Liver (tissue), 9 donors: ENCODE measurements around the gene PHF2. TPM values are rescaled to one million over a fixed set of nuclear protein-coding genes. Genes with fewer than 3 reads are reported as not detected.

Experiments used
- DNase-seq: peaks from one replicate; pipeline ENCODE4 v3.0.0-alpha.2; 2017; ENCODE audit warnings: low spot score
- H3K27ac ChIP-seq, 2 donors: one replicate each; pipeline ENCODE4 v1.7.0; 2013; ENCODE audit warnings: inconsistent platforms in 2 of 2, low read length in 2 of 2, control low read depth in 1 of 2, low read depth in 1 of 2, mild to moderate bottlenecking in 1 of 2
- H3K27me3 ChIP-seq, 4 donors: one replicate each; pipeline versions ENCODE4 v1.6.1 to v1.7.0; 2013; ENCODE audit warnings: low read length in 3 of 4, inconsistent platforms in 1 of 4, mild to moderate bottlenecking in 1 of 4, moderate library complexity in 1 of 4; ENCODE audit not compliant: control insufficient read depth in 4 of 4, insufficient read depth in 4 of 4
- H3K36me3 ChIP-seq, 4 donors: one replicate each; pipeline versions ENCODE4 v1.6.1 to v1.7.0; 2013; ENCODE audit warnings: low read length in 3 of 4, mild to moderate bottlenecking in 3 of 4, low read depth in 1 of 4, moderate library complexity in 1 of 4; ENCODE audit not compliant: control insufficient read depth in 4 of 4, insufficient read depth in 3 of 4
- H3K4me1 ChIP-seq, 4 donors: one replicate each; pipeline versions ENCODE4 v1.6.1 to v1.7.0; 2013; ENCODE audit warnings: low read length in 3 of 4, mild to moderate bottlenecking in 3 of 4, moderate library complexity in 1 of 4; ENCODE audit not compliant: control insufficient read depth in 4 of 4, insufficient read depth in 4 of 4
- H3K4me3 ChIP-seq, 3 donors: one replicate each; pipeline versions ENCODE4 v1.6.1 to v1.7.0; 2013; ENCODE audit warnings: low read length in 3 of 3, control low read depth in 1 of 3, low read depth in 1 of 3, mild to moderate bottlenecking in 1 of 3
- H3K9ac ChIP-seq, 2 donors: one replicate each; pipeline ENCODE4 v1.7.0; 2013; ENCODE audit warnings: low read length in 2 of 2, mild to moderate bottlenecking in 2 of 2, moderate library complexity in 2 of 2, control low read depth in 1 of 2, low read depth in 1 of 2
- H3K9me3 ChIP-seq, 4 donors: one replicate each; pipeline versions ENCODE4 v1.6.1 to v1.7.0; 2013; ENCODE audit warnings: low read length in 3 of 4; ENCODE audit not compliant: control insufficient read depth in 4 of 4
- ATF3 ChIP-seq: IDR thresholded peaks from 2 replicates; pipeline ENCODE4 v1.6.1; 2016; ENCODE audit warnings: antibody characterized with exemption
- CTCF ChIP-seq: fragments of 150-350 bp; IDR thresholded peaks from 2 replicates; pipeline ENCODE4 v1.5.1; 2017; ENCODE audit warnings: improper control_type of control experiment, low read depth, low read length; ENCODE audit not compliant: missing input control
- EGR1 ChIP-seq, 2 donors: IDR thresholded peaks; 2 replicates each; pipeline ENCODE4 v1.6.1; 2016 to 2018; ENCODE audit warnings: antibody characterized with exemption in 2 of 2, low read depth in 2 of 2
- FOXA1 ChIP-seq: IDR thresholded peaks from 2 replicates; pipeline ENCODE4 v1.6.1; 2016; ENCODE audit warnings: antibody characterized with exemption
- FOXA2 ChIP-seq: IDR thresholded peaks from 2 replicates; pipeline ENCODE4 v1.6.1; 2016; ENCODE audit warnings: antibody characterized with exemption
- HNF4A ChIP-seq, 2 donors: conservative IDR thresholded peaks; 2 replicates each; pipeline ENCODE4 v1.6.1; 2016; ENCODE audit warnings: antibody characterized with exemption in 2 of 2, mild to moderate bottlenecking in 2 of 2
- HNF4G ChIP-seq: IDR thresholded peaks from 2 replicates; pipeline ENCODE4 v1.6.1; 2016; ENCODE audit warnings: antibody characterized with exemption
- JUND ChIP-seq, 2 donors: IDR thresholded peaks; 2 replicates each; pipeline ENCODE4 v1.6.1; 2016; ENCODE audit warnings: antibody characterized with exemption in 2 of 2
- MAX ChIP-seq: IDR thresholded peaks from 2 replicates; pipeline ENCODE4 v1.6.1; 2016; ENCODE audit warnings: antibody characterized with exemption
- RAD21 ChIP-seq, 2 donors: IDR thresholded peaks; 2 replicates each; pipeline ENCODE4 v1.6.1; 2016; ENCODE audit warnings: antibody characterized with exemption in 2 of 2, mild to moderate bottlenecking in 2 of 2
- REST ChIP-seq: IDR thresholded peaks from 2 replicates; pipeline ENCODE4 v1.6.1; 2016; ENCODE audit warnings: antibody characterized with exemption, mild to moderate bottlenecking
- RXRA ChIP-seq, 2 donors: IDR thresholded peaks; 2 replicates each; pipeline ENCODE4 v1.6.1; 2017 to 2018; ENCODE audit warnings: antibody characterized with exemption in 2 of 2, mild to moderate bottlenecking in 1 of 2
- SP1 ChIP-seq: IDR thresholded peaks from 2 replicates; pipeline ENCODE4 v1.6.1; 2018; ENCODE audit warnings: antibody characterized with exemption, mild to moderate bottlenecking
- TAF1 ChIP-seq: conservative IDR thresholded peaks from 2 replicates; pipeline ENCODE4 v1.6.1; 2016; ENCODE audit warnings: antibody characterized with exemption, mild to moderate bottlenecking
- YY1 ChIP-seq: IDR thresholded peaks from 2 replicates; pipeline ENCODE4 v1.6.1; 2016; ENCODE audit warnings: antibody characterized with exemption, mild to moderate bottlenecking
- ZBTB33 ChIP-seq: IDR thresholded peaks from 2 replicates; pipeline ENCODE4 v1.6.1; 2016; ENCODE audit warnings: antibody characterized with exemption
- WGBS: extraction: QIAGEN DNeasy Blood & Tissue Kit; methylation state at CpG from one replicate; pipeline ENCODE4 v1.1.7; 2013; 5-methylcytosine and 5-hydroxymethylcytosine counted together
- polyA plus RNA-seq, 2 donors: library from polyadenylated mRNA; stranded (reverse) in 1 of 2; unstranded in 1 of 2; fragments of 200-250 nt in 1 of 2; fragments of >200 nt in 1 of 2; fragmentation: Nextera tagmentation in 1 of 2; extraction: Ambion mirVana in 1 of 2; gene quantifications; one replicate each; pipeline versions ENCODE4 v1.2.1 to v1.2.3, GENCODE V29; 2013 to 2015
- total RNA-seq, 2 donors: library from RNA; depleted of rRNA; stranded (reverse); fragments of >200 nt; gene quantifications; one replicate each; pipeline ENCODE4 v1.2.3, GENCODE V29; 2014
- donor health status: healthy.
- donor health status: healthy.
- donor health status: healthy.
- donor health status: healthy.
- donor health status: healthy.

PHF2 gene
- total and polyA plus RNA-seq, 4 donors: 2.3 to 8.6 (median 6.7) TPM

GRCh38 chr9:93670208-93671019 is 94.0 kb downstream of the PHF2 start:
- 93% methylated on average over 8 of the region's 8 CpGs for WGBS
- no peak for DNase-seq
- H3K4me3 ChIP-seq: no peak overlapping the region
- H3K9me3 ChIP-seq: no peaks in the 10 kb centered on the region
- H3K9ac ChIP-seq: no peak overlapping the region
- no peak overlapping the region for H3K27ac ChIP-seq
- no peaks in the 10 kb centered on the region for H3K27me3 ChIP-seq
- no peaks in the 10 kb centered on the region for H3K4me1 ChIP-seq
- TF ChIP-seq CTCF (no peak), YY1 (no peak), HNF4G (no peak), TAF1 (no peak), RXRA (IDR thresholded peaks at IDR 0.05) (no peak), MAX (no peak), REST (no peak), JUND (IDR thresholded peaks at IDR 0.05) (no peak), HNF4A (conservative IDR thresholded peaks at IDR 0.05) (no peak), SP1 (no peak)
- H3K36me3 ChIP-seq: peaks cover 0 to 39% (median 16%) of the 10 kb centered on the region in 4 donors

GRCh38 chr9:93671020-93671338 is 94.6 kb downstream of the PHF2 start:
- WGBS: 96% methylated on average over 2 of the region's 2 CpGs
- Histone ChIP-seq H3K9me3 (no peaks in the 10 kb centered on the region), H3K36me3 (peaks cover 0 to 40% (median 16%) of the 10 kb centered on the region in 4 donors)
- TF ChIP-seq ATF3 (no peak), CTCF (no peak), YY1 (no peak), JUND (IDR thresholded peaks at IDR 0.05) (no peak), MAX (no peak), HNF4G (no peak), HNF4A (conservative IDR thresholded peaks at IDR 0.05) (no peak), FOXA2 (no peak), SP1 (no peak), ZBTB33 (no peak), RXRA (IDR thresholded peaks at IDR 0.05) (no peak), TAF1 (no peak), REST (no peak), EGR1 (IDR thresholded peaks at IDR 0.05; ENCODE audit: low read depth in 2 of 2) (no peak), FOXA1 (no peak), RAD21 (IDR thresholded peaks at IDR 0.05) (no peak)

More at GRCh38 chr9:93671020-93671338, 94.6 kb downstream of the PHF2 start:
- DNase-seq: peak; percentile 27
- H3K9ac ChIP-seq: no peak overlapping the region
- H3K4me3 ChIP-seq: no peak overlapping the region
- no peak overlapping the region for H3K27ac ChIP-seq
- no peaks in the 10 kb centered on the region for H3K27me3 ChIP-seq
- no peaks in the 10 kb centered on the region for H3K4me1 ChIP-seq
